Measurements from ENCODE around the gene GADD45A.

- TF ChIP-seq CTCF (IDR thresholded peaks at IDR 0.05) (no peak), ZFX (IDR thresholded peaks at IDR 0.05; ENCODE audit: borderline replicate concordance) (no peak)
These were observed 34.6 kb downstream of the GADD45A start for GRCh38 chr1:67719329-67720196.
